NCI-H146 (cell line): ENCODE results near the gene ZNF484.
"Not testable (repeated sequence)": the region's sequence is repeated elsewhere in the genome, so short reads cannot be mapped to it uniquely, and the experiment has no call there.

Experiments
- DNase-seq: peaks from one replicate; lab custom pipeline; 2025; lab: John Stamatoyannopoulos, UW

The ZNF484 gene

DNA sequence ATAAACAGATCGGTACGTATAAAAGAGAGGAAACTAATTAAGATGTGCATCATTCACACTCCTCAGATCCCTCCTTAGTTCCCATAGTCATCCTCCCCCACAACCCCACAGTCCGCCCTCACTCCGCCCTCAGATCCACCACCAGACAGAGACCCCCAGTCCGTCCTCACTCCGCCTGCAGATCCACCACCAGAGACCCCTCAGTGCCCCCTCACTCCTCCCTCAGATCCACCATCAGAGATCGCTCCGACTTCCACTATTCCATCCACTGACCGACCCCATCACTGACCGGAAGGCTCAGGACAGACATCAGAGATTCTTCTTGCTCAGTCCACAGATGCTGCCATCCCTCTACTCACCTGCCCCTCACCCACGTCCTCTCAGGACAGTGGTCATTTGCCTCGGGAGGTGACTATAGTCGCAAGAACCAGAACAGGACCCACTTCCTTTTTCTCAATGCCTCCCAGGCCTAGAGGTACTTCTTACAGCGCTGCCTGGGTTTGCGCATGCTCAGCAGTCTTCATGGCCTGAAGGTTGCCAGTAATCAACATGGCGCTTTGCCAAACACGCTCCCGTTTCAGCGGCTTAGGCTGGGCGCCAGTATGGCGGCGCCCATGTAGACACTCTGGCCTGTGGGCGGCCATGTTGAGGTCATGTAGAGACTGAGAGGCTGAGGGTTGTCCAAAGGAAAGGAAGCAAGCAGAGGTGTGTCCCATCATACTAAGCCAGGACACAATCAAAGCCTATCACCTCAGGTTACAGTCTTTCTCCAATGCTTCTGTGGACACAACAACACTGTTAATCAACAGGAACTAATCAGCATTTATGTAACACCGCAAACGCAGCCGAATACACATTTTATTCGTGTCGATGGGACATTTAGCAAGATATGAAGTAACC is at the start of gene ZNF484:
ZNF484 (minus strand) TSS at position 508 of the 900 bp plus-strand sequence. CDS start 3,009 bp downstream, outside the sequence.
- DNase-seq: peak; percentile 97

DNA sequence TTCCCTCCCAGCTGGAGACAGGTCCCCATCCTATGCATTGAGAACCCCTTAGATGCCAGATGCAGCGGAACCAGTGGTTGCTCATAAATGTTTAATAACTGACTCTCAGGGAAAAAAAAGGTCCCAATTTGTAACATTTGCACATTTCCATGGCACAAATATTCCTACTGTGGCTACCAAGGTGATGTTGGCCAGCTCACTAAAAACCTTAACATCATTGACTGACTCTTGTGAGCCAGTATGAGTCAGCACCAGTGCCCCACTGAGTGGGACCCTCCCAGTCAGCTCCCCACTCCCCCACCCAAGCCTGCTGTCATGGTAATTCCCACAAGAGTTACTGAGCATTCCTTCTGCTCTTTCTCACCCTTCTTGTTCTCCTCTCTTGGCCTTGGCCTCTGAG is 42.6 kb upstream of the ZNF484 start:
- DNase-seq: no peak

DNA sequence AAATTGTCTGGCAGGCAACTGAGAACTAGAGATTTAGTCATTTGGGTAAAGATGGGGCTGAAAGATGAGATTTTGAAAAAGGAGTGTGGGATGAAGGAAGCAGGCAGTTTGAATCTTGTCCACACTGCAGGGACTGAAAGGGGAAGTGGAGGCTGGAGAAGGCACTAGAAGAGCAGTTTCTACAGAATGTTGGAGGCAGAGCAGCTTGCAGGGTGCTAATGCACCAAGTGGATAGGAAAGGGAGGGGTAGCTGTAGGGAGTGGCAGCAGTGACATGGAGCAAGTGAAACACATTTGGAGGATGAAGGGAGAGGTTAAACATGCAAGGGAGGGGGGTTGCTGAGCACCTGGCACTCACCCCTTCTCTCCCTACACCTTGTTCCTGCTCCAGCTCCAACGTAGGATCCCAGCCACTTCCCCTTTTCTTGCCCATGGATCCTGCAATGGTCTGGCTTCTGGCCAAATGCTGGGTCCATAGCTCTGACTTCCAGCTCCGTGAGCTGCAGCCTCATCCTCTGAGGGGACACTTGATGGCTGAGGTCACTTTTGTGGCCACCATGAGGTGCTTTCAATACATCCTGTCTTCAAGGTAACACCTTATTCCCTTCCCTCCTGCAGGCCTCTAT is 39.5 kb upstream of the ZNF484 start:
- DNase-seq: no peak

DNA sequence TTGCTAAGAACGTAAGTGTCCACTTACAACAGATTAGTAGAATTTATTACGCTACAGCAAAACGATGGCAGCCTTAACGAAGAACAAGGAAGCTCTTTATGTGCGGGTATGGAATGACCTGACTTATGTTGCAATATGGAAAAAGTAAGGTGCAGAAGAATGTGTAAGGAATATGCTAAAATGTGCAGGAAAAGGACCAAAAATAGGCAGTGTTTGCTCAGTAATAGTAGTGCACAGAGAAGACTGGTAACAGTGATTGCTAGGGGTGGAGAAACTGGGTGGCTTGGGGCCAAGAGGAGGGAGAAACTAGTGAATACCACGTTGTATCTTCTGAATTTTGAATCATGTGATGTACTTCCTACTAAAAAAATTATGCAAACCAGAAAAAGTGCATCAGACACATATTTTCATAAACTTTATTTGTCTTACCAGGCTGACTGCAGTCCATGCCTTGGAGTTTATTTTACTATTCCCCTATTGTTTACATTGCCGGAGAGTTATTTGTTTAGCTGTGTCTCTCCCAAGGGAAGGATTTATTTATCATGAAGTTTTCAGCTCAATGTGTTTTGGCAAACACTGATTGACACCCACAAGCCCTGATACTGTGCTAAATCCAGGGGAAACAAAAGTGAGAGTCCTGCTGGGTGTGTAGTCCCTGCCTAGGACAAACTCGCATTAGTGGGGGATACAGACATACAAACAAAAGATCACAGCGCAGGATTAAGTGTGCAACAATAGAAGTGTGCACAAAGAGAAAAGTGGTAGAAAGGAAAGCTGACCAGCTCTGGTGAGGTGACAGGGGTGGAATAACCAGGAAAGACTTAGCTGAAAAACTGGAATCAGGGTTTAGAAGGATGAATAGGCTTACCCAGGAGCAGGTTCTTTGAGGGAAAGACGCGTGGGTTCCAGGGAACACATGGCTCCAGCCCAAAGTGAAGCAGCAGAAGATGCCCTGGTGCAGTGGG is 34.0 kb upstream of the ZNF484 start:
- peak; percentile 6 for DNase-seq

DNA sequence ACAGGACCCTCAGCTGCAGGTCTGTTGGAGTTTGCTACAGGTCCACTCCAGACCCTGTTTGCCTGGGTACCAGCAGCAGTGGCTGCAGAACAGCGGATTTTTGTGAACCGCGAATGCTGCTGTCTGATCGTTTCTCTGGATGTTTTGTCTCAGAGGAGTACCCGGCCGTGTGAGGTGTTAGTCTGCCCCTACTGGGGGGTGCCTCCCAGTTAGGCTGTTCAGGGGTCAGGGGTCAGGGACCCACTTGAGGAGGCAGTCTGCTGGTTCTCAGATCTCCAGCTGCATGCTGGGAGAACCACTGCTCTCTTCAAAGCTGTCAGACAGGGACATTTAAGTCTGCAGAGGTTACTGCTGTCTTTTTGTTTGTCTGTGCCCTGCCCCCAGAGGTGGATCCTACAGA is 27.3 kb upstream of the ZNF484 start:
- not testable (repeated sequence) for DNase-seq

DNA sequence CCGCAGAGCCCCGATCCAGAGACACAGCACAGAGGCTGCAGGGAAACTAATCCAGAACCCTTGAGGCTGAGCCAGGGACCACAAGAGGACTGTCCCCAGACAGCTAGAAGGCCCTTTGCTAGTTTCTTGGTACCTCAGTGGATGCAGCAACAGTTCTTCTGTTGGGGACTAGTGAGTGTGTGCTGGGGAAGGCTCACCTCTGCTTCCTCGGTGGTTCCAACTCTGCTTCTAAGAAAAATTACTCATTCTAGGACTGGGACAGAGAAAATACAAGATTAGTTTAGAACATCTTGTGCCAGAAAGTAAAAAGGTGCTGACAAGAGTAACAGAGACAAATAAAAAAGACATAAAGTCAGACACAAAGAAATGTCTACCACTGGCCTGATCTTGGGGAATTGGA is 19.5 kb upstream of the ZNF484 start:
- DNase-seq: no peak

DNA sequence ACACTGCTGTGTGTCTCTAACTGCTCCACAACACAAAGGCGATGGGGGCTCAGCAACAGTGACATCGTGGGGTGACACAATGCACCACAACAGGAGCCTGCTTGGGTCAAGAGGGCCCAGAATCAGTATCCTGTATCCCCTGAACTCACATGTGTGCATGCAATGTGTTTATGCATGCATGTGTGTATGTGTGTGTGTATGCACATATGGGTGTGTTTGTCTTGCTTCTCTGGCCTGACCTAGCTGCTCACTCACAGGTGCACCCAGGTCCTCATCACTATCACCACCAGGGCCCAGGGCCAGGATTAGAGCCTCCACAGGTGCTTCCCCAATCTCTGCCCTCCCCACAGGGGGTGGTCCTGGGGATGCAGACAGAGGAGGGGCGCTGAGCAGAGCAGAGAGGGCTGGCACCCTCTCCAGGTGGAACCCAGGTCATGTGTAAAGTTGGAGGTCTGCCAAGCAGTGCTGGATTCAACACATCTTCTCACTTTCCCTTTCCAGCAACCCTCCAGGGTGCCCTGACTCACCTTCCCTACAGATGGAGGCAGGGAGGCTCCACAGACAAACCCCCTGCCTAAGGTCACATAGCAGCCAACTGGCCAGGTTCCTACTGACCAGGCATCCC is 18.1 kb upstream of the ZNF484 start:
- DNase-seq: no peak

DNA sequence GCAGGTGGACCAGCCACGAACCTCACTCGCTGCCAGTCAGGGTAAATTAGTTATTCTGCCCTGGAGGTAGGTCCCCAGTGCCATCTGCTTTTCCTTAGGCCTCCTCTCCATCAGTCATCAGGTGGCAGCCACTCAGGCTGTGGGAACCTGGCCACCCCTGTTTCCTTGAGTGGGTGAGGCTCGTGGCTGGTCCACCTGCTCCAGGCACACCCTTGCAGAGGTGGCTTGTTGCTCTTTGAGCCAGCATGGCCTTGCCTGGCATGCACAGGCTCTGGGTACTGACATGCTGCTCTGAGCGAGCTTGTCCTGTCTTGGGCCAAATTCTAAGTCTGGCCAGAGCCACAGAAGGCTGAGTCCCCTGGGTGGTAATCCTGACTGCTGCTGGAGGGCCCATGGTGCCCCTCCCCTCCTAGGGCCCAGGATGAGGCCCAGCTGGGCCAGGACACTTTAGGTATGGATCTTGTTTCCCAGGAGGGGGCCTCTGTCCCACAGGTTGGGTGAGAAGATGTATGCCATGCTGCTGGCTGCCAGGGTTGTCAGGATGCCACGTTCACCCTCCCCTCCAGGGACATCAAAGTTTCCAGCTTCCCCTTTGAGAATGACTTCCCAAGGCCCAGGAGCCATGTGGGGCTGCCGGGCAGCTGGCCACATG is 17.0 kb upstream of the ZNF484 start:
- DNase-seq: no peak

DNA sequence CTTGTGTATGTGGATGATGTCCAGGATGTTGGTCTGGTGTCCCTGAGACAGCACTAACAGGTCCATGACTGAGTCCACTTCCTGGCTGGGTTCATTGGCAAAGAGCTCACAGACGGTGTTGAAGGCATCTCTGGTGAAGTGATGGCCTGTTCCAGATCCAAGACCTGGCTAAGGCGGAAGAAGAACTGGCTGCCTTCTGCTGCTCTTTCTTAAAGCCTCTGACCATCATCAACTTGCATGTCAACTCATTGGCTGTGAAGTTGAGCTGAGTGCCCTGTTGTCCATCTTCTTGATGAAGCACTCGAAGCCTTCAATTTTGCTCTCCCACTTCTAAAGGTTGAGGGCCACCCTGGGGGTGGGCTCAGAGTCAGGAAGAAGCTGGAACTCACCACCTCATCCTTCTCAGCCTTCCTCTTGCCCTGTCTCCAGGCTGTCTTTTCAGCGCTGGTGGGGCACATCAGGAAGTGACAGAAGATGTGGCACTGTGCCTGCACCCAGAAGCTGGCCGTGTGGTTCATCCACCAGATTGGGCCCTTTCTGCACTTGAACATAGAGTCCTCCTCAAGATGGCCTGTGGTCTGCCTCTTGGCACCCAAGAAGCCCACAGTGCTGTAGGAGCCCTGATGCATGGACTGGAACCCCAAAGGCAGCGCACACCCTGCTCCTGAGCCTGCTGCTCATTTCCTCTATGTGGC is 16.2 kb upstream of the ZNF484 start:
- not testable (repeated sequence) for DNase-seq

DNA sequence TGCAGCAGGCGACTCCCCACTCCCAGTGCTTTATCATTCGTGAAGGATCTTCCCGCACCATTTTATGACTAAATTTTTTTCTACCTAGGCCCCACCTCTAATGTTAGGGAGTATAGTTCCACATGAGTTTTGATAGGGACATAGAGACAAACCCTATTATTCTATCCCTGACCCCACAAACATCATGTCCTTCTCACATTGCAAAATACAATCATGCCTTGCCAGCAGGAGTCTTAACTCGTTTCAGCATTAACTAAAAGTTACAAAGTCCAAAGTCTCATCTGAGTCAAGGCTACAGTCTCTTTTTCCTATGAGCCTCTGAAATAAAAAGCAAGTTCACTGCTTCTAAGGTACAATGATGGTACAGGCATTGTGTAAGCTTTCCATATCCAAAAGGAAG is 14.4 kb upstream of the ZNF484 start:
- DNase-seq: not testable (repeated sequence)

DNA sequence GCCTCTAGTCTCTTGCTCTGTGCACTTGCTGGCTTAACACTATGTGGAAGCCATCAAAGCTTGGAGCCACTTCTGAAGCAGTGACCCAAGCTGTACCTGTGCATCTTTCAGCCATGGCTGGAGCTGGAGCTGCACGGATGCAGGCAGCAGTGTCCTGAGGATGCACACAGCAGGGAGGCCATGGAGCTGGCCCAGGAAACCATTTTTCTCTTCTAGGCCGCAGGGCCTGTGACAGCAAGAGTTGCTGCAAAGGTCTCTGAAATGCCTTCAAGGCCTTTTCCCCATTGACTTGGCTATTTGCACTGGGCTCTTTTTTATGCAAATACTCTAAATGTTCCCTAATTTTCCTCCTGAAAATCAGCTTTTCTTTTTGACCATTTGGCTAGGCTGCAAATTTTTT is 12.9 kb upstream of the ZNF484 start:
- no peak for DNase-seq

DNA sequence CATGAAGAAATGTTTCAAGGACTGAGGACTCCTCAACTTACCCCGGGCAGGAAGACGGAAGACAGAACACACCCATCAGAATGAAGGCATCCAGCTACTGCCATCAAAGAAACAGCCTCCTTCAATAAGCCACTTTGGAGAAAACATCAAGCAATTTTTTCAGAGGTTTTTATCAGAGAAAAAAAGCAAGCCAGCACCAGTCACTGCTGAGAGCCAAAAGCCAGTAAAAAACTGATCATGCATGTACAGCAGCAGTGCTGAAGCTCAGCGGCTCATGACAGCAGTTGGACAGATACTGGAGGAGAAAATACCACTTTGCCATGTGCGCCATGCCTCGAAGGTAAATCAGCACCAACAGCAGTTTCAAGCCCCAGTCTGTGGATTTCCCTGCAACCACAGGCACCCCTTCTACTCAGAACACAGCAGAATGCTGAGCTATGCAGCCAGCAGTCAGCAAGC is 10.1 kb upstream of the ZNF484 start:
- no peak for DNase-seq

DNA sequence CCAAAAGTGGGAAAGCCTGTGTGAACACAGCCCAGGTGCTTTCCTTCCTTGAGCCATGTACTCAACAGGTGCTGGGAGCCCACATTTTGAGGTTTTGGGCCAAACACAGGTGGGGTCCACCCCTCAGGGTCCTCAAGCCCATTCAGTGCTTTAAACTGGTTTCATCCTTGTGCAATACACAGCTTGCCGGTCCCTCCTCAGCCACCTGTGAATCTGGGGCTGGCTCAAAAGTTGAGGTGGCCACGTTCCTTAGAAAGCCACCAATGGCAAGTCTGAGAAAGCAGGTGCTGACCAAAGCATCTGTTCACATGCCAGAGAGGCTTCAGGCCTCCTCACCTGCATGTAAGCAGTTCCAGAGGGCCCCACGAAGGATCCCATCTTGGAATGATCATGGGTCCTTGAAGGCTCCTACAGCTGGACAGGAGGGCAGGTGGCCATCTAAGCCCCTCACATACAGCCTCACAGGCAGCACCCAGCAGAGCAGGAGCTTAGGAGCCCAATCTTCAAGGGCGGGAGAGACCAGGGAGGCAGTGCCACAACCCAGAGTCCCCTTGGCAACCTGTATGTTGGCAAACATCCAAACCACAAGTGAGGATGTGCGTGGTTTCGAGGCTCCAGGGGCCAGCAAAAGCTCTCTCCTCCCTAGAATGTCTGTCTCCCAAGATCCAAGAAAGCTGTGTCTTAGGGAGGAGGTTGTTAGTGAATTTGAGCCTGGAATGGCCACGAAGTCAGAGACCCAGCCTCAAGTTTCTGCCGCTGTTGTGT is 9.2 kb upstream of the ZNF484 start:
- not testable (repeated sequence) for DNase-seq

DNA sequence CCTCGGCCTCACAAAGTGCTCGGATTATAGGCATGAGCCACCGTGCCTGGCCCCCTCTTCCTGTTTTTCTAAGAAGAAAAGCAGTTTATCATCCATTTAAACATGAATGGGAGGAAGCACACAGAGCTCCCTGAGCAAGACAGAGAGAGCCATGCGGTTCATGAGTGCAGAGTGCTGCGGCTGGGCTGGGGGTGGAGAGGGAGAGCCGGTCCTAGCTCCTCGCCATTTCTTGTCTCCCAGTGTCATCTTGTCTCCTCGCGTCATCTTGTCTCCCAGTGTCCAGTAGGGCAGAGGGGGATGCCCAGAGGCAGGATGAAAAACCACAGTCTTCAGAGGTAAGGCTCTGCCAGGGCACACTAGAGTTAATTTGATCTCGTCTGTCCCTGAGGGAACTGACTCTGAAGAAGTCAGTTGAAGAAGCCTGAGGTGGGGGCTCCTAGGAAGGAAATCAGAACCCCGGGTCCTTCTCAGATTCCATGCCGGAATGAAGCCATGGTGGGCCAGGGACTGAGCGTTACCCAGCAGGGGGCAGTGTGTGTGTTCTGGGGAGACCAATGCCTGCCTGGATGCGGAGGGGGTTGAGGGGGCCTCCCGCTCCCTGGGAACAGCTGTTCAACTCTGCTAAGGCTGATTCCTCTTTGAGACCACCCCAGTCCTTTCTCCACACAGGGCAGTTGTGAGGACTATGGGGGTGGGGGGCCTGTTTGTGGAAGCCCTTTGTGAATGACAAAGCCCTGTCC is 6.0 kb upstream of the ZNF484 start:
- not testable (repeated sequence) for DNase-seq

DNA sequence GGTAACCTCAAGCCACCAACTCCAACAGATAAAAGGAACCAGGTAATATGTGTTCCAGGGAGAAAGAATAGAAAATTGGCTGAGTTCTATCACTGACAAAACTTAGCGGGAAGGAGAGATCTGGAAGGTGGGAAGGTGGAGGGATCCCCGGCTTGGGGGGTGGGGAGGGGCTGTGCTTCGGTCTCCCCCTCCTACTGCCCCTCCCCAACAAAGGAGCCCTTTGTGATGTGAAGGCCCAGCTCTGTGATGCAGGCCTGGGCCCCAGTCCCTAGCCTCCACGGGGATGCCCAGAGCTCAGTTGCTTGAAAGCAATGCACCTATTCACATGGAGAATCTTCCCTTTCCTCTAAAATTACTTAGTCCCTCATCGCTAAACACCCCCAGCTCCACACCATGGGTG is 4.4 kb upstream of the ZNF484 start:
- no peak for DNase-seq

DNA sequence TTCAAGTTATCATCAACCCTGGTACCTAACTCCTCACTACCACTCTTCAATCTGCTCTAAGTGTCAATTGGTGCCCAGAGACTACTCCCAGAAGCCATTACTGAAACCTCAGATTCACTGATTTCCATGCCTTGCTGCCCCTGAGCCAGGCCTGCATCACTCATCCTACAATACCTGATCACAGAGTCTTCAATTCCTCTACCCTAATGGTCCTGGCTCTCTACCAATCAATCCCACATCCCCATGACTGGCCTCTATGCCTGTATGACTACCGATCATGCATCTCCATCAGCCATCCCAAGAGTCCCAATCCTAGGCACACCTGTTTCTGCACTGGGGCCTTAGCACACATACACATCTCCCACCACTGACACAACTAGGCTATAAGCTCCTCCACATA is 2.5 kb downstream of the ZNF484 start:
- DNase-seq: no peak

DNA sequence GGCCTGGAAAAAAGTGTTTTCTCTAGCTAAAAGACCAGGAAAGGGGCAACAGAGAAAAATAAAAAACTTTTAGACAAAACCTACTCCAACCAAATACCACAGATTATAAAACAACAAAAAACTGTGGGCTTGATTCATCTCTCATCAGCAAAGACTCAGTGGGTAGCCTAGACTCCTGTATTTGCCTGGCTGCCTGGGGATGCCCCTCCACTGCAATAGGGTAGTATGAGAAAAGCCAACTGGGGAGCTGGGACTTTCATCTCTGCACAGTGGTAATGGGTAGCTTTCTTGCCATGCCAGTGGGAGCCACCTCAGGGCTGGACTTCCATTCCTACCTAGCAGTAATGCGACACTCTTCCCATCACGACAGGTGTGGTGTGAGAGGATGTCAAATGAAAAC is 7.5 kb downstream of the ZNF484 start:
- DNase-seq: no peak

DNA sequence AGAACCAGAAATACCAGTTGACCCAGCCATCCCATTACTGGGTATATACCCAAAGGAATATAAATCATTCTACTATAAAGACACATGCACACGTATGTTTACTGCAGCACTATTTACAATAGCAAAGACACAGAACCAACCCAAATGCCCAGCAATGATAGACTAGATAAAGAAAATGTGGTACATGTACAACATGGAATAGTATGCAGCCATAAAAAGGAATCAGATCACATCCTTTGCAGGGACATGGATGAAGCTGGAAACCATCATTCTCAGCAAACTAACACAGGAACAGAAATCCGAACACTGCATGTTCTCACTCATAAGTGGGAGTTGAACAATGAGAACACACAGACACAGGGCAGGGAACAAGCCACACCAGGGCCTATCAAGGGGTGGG is 11.2 kb downstream of the ZNF484 start:
- DNase-seq: not testable (repeated sequence)

DNA sequence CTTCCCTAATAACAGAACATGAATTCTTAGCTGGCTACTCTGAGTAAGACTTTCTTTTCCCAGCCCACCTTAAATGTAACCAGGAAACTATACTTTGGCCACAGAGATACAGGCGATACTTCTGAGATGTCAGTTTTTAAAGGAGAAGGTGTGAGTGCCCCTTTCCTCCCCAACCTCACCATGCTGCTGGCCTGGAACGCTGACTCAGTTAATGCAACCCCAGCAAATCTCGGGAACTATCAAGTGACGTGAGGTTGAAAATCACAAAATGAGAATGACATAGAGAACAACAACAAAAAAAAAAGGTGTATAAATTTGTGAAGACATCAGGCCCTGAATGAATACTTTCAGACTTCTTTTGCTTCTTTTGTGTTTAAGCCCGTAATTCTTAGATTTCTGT is 13.7 kb downstream of the ZNF484 start:
- DNase-seq: no peak
